SU-DHL-6 (cell line): ENCODE data around the gene SLF2.

Experiments
- H2AFZ ChIP-seq: fragments of 200-600 bp; sonication (generic); 2 replicates; pipeline ENCODE4 v1.6.1; 2014; ENCODE audit warnings: low read depth, mild to moderate bottlenecking, moderate library complexity, mixed read lengths, antibody characterized with exemption, low read length; ENCODE audit not compliant: severe bottlenecking
- H3F3A ChIP-seq: fragments of 200-600 bp; shearing (Covaris generic); 2 replicates; pipeline ENCODE4 v1.6.0; 2016; ENCODE audit warnings: antibody characterized with exemption, mild to moderate bottlenecking; ENCODE audit not compliant: insufficient read depth
- H3K27ac ChIP-seq: fragments of 200-600 bp; sonication (generic); 2 replicates; pipeline ENCODE4 v1.5.1; 2016; ENCODE audit warnings: low read depth, mild to moderate bottlenecking, low read length, moderate library complexity, mixed read lengths
- H3K27me3 ChIP-seq: fragments of 200-600 bp; sonication (generic), shearing (Covaris generic); 2 replicates; pipeline ENCODE4 v1.6.0; 2014; ENCODE audit warnings: mild to moderate bottlenecking, low read length
- H3K36me3 ChIP-seq: fragments of 200-600 bp; sonication (generic); 2 replicates; pipeline ENCODE4 v1.6.1; 2014; ENCODE audit warnings: mild to moderate bottlenecking, low read length, mixed read lengths
- H3K4me2 ChIP-seq: fragments of 300-600, 200-600 bp; shearing (Covaris generic), sonication (generic); 2 replicates; pipeline ENCODE4 v1.6.0; 2014; ENCODE audit warnings: low read length, low read depth, mild to moderate bottlenecking; ENCODE audit not compliant: poor library complexity, severe bottlenecking
- H3K4me3 ChIP-seq: fragments of 200-600 bp; sonication (generic); 2 replicates; pipeline ENCODE4 v1.5.1; 2014; ENCODE audit warnings: antibody characterized with exemption, low read length, mild to moderate bottlenecking, mixed read lengths; ENCODE audit not compliant: insufficient read depth, poor library complexity, severe bottlenecking
- H3K79me2 ChIP-seq: fragments of 200-600 bp; sonication (generic); 2 replicates; pipeline ENCODE4 v1.6.1; 2014; ENCODE audit warnings: mild to moderate bottlenecking, low read length, moderate library complexity; ENCODE audit not compliant: insufficient read depth
- H3K9ac ChIP-seq: fragments of 200-600 bp; sonication (generic); 2 replicates; pipeline ENCODE4 v1.7.0; 2014; ENCODE audit warnings: mild to moderate bottlenecking, low read length
- H3K9me2 ChIP-seq: fragments of 200-600 bp; sonication (generic); replicated peaks from 2 replicates; pipeline ENCODE4 v1.6.1; 2014; ENCODE audit warnings: low read length; ENCODE audit not compliant: insufficient read depth
- H3K9me3 ChIP-seq: fragments of 200-600 bp; sonication (generic); 2 replicates; pipeline ENCODE4 v1.6.1; 2014; ENCODE audit warnings: low read length, mixed read lengths; ENCODE audit not compliant: insufficient read depth
- H4K20me1 ChIP-seq: fragments of 200-600 bp; sonication (generic); 2 replicates; pipeline ENCODE4 v1.6.1; 2014; ENCODE audit warnings: low read depth, mild to moderate bottlenecking, antibody characterized with exemption, low read length, moderate library complexity, mixed read lengths
- CTCF ChIP-seq: fragments of 200-600 bp; sonication (generic); IDR thresholded peaks from one replicate; pipeline ENCODE4 v1.5.1; 2017; ENCODE audit warnings: antibody characterized with exemption, mild to moderate bottlenecking, low read length, moderate library complexity; ENCODE audit not compliant: insufficient read depth, poor library complexity, severe bottlenecking
- EZH2phosphoT487 ChIP-seq: fragments of 200-600 bp; sonication (generic), shearing (Covaris generic); conservative IDR thresholded peaks from 2 replicates; pipeline ENCODE4 v1.6.1; 2018; ENCODE audit warnings: mild to moderate bottlenecking, antibody characterized with exemption, low read length, moderate library complexity, mixed read lengths

Gene SLF2

GRCh38 chr10:100890673-100891317 is 22.0 kb upstream of the SLF2 start:
- Histone ChIP-seq H3K9ac (no peak overlapping the region), H3K4me3 (no peak overlapping the region), H2AFZ (no peak overlapping the region), H3F3A (0 out of 2 replicates have a peak, but pooled peaks cover 5% of the 10 kb centered on the region), H3K27me3 (no peaks in the 10 kb centered on the region), H3K79me2 (no peaks in the 10 kb centered on the region), H3K4me2 (no peak overlapping the region), H3K27ac (no peak overlapping the region), H4K20me1 (no peaks in the 10 kb centered on the region), H3K9me2 (no peaks in the 10 kb centered on the region), H3K9me3 (no peaks in the 10 kb centered on the region), H3K36me3 (no peaks in the 10 kb centered on the region)
- TF ChIP-seq EZH2phosphoT487 (no peak), CTCF (no peak)

GRCh38 chr10:100894033-100894432 is 18.7 kb upstream of the SLF2 start:
- H3K9me3 ChIP-seq, result no peaks in the 10 kb centered on the region
- H3K9ac ChIP-seq, result no peak overlapping the region
- no peaks in the 10 kb centered on the region for H3K79me2 ChIP-seq
- no peaks in the 10 kb centered on the region for H3K36me3 ChIP-seq
- H3K4me3 ChIP-seq, result no peak overlapping the region
- H3K27me3 ChIP-seq, result no peaks in the 10 kb centered on the region
- H3K9me2 ChIP-seq, result no peaks in the 10 kb centered on the region
- no peak overlapping the region for H3K4me2 ChIP-seq
- no peak overlapping the region for H3K27ac ChIP-seq
- no peaks in the 10 kb centered on the region for H4K20me1 ChIP-seq
- H2AFZ ChIP-seq, result no peak overlapping the region
- TF ChIP-seq CTCF, result no peak
- TF ChIP-seq EZH2phosphoT487, result no peak
- H3F3A ChIP-seq, result 0 out of 2 replicates have a peak, but pooled peaks cover 5% of the 10 kb centered on the region

GRCh38 chr10:100894589-100895294 is 18.0 kb upstream of the SLF2 start:
- peak overlapping the region; percentile 47 for H3K4me2 ChIP-seq
- TF ChIP-seq EZH2phosphoT487, result no peak
- TF ChIP-seq CTCF, result no peak
- no peaks in the 10 kb centered on the region for H3K9me3 ChIP-seq
- peak overlapping the region; percentile 28 for H2AFZ ChIP-seq
- peak overlapping the region; percentile 46 for H3K27ac ChIP-seq
- no peaks in the 10 kb centered on the region for H3K79me2 ChIP-seq
- 0 out of 2 replicates have a peak, but pooled peaks cover 5% of the 10 kb centered on the region for H3F3A ChIP-seq
- H3K36me3 ChIP-seq, result no peaks in the 10 kb centered on the region
- no peak overlapping the region for H3K9ac ChIP-seq
- no peaks in the 10 kb centered on the region for H4K20me1 ChIP-seq
- no peaks in the 10 kb centered on the region for H3K27me3 ChIP-seq
- H3K4me3 ChIP-seq, result no peak overlapping the region
- H3K9me2 ChIP-seq, result no peaks in the 10 kb centered on the region
